ENCODE data around the gene TRIM14. TPM values are rescaled to one million over a fixed set of nuclear protein-coding genes. Genes with fewer than 3 reads are reported as not detected.

The TRIM14 gene
- total and polyA plus RNA-seq, 9 donors = 2.3 to 24.0 (median 5.7) TPM

- Histone ChIP-seq H3K27me3 (no peaks in the 10 kb centered on the region), H3K4me1 (ENCODE audit: insufficient read depth) (peaks cover 7% of the 10 kb centered on the region), H3K4me3 (no peak overlapping the region), H3K27ac (no peak overlapping the region), H3K9me3 (no peaks in the 10 kb centered on the region), H3K36me3 (no peaks in the 10 kb centered on the region)
- DNase-seq = no peak
- intact Hi-C loops (cut with DNase I) = no loop called here
- no peak for TF ChIP-seq CTCF (IDR thresholded peaks at IDR 0.05)
- TF ChIP-seq EP300 (IDR thresholded peaks at IDR 0.05) = no peak
- TF ChIP-seq POLR2A (IDR thresholded peaks at IDR 0.05) = no peak
- 96 to 100% (median 99%) methylated on average over 2 of the region's 2 CpGs for WGBS, 3 donors
Observed at GRCh38 chr9:98083061-98083501, 35.9 kb downstream of the TRIM14 start.

- Histone ChIP-seq H3K27me3 (no peaks in the 10 kb centered on the region), H3K9me3 (no peaks in the 10 kb centered on the region), H3K27ac (no peak overlapping the region), H3K4me3 (no peak overlapping the region), H3K4me1 (ENCODE audit: insufficient read depth) (no peaks in the 10 kb centered on the region), H3K36me3 (no peaks in the 10 kb centered on the region)
- DNase-seq = no peak
- intact Hi-C loops (cut with DNase I) = no loop called here
- TF ChIP-seq POLR2A (IDR thresholded peaks at IDR 0.05) (no peak), EP300 (IDR thresholded peaks at IDR 0.05) (no peak), CTCF (IDR thresholded peaks at IDR 0.05) (no peak)
- 59 to 65% (median 60%) methylated on average over 6 of the region's 6 CpGs for WGBS, 3 donors
Observed at GRCh38 chr9:98081477-98082219, 37.4 kb downstream of the TRIM14 start.

- Histone ChIP-seq H3K27me3 (no peaks in the 10 kb centered on the region), H3K4me1 (ENCODE audit: insufficient read depth) (no peaks in the 10 kb centered on the region), H3K27ac (no peak overlapping the region), H3K36me3 (no peaks in the 10 kb centered on the region), H3K4me3 (no peak overlapping the region), H3K9me3 (no peaks in the 10 kb centered on the region)
- intact Hi-C loops (cut with DNase I) = no loop called here
- 89 to 94% (median 89%) methylated on average over 12 of the region's 12 CpGs for WGBS, 3 donors
- DNase-seq = no peak
- TF ChIP-seq POLR2A (IDR thresholded peaks at IDR 0.05) (no peak), CTCF (IDR thresholded peaks at IDR 0.05) (no peak), EP300 (IDR thresholded peaks at IDR 0.05) (no peak)
Observed at GRCh38 chr9:98080780-98081179, 38.2 kb downstream of the TRIM14 start.

GRCh38 chr9:98080326-98080725 is 38.7 kb downstream of the TRIM14 start:
- Histone ChIP-seq H3K4me3 (no peak overlapping the region), H3K36me3 (no peaks in the 10 kb centered on the region), H3K4me1 (ENCODE audit: insufficient read depth) (no peaks in the 10 kb centered on the region), H3K27ac (no peak overlapping the region), H3K9me3 (no peaks in the 10 kb centered on the region), H3K27me3 (no peaks in the 10 kb centered on the region)
- intact Hi-C loops (cut with DNase I) = no loop called here
- WGBS, 3 donors = 96 to 100% (median 99%) methylated on average over 1 of the region's 1 CpG
- no peak for DNase-seq
- TF ChIP-seq POLR2A (IDR thresholded peaks at IDR 0.05) = no peak
- TF ChIP-seq EP300 (IDR thresholded peaks at IDR 0.05) = no peak
- no peak for TF ChIP-seq CTCF (IDR thresholded peaks at IDR 0.05)

Data from ovary (tissue), 9 donors.